OCI-LY3 (cell line): ENCODE results near the gene APOL4.

Source experiments
- H2AFZ ChIP-seq: fragments of 200-600, 300-600 bp; shearing (Covaris generic); 2 replicates; pipeline ENCODE4 v1.6.0; 2014; ENCODE audit warnings: antibody characterized with exemption, low read depth, low read length
- H3K27ac ChIP-seq: fragments of 200-600, 300-600 bp; sonication (generic); 2 replicates; pipeline ENCODE4 v1.5.1; 2014; ENCODE audit warnings: mild to moderate bottlenecking, low read length, moderate library complexity, mixed read lengths
- H3K27me3 ChIP-seq: fragments of 200-600, 300-600 bp; sonication (generic); 2 replicates; pipeline ENCODE4 v1.6.1; 2014; ENCODE audit warnings: low read depth, low read length, mixed read lengths
- H3K36me3 ChIP-seq: fragments of 200-600, 300-600 bp; sonication (generic); replicated peaks from 2 replicates; pipeline ENCODE3; 2014; ENCODE audit warnings: low read depth, low read length, mixed read lengths
- H3K4me1 ChIP-seq: fragments of 300-600, 200-600 bp; sonication (generic); 2 replicates; pipeline ENCODE4 v1.6.1; 2014; ENCODE audit warnings: low read length, mixed read lengths
- H3K4me2 ChIP-seq: fragments of 200-600, 300-600 bp; sonication (generic); 2 replicates; pipeline ENCODE4 v1.6.1; 2014; ENCODE audit warnings: low read length, mixed read lengths
- H3K4me3 ChIP-seq: fragments of 300-600, 200-600 bp; sonication (generic); 2 replicates; pipeline ENCODE4 v1.5.1; 2014; ENCODE audit warnings: antibody characterized with exemption, mild to moderate bottlenecking, low read length, moderate library complexity
- H3K79me2 ChIP-seq: fragments of 300-600, 200-600 bp; shearing (Covaris generic); 2 replicates; pipeline ENCODE4 v1.6.1; 2014; ENCODE audit warnings: mild to moderate bottlenecking, low read length, mixed read lengths
- H3K9ac ChIP-seq: fragments of 300-600, 200-600 bp; shearing (Covaris generic); 2 replicates; pipeline ENCODE4 v1.6.0; 2014; ENCODE audit warnings: mild to moderate bottlenecking, low read length, moderate library complexity
- H3K9me3 ChIP-seq: fragments of 200-600, 300-600 bp; shearing (Covaris generic); 2 replicates; pipeline ENCODE4 v1.6.1; 2014; ENCODE audit warnings: low read length, mixed read lengths; ENCODE audit not compliant: insufficient read depth
- H4K20me1 ChIP-seq: fragments of 200-600, 300-600 bp; sonication (generic); 2 replicates; pipeline ENCODE4 v1.6.1; 2016; ENCODE audit warnings: low read length, mixed read lengths; ENCODE audit not compliant: insufficient read depth
- EZH2phosphoT487 ChIP-seq: fragments of 200-600 bp; shearing (Covaris generic); IDR thresholded peaks from 2 replicates; pipeline ENCODE4 v1.6.1; 2018; ENCODE audit warnings: antibody characterized with exemption, mixed run types, low read depth
- TF ChIP-seq, protein P1 (sequence below): fragments of 200-600, 300-600 bp; sonication (generic); IDR thresholded peaks from 2 replicates; pipeline ENCODE4 v1.5.1; 2014; ENCODE audit warnings: antibody characterized with exemption, low read length, low read depth

Gene APOL4

DNA sequence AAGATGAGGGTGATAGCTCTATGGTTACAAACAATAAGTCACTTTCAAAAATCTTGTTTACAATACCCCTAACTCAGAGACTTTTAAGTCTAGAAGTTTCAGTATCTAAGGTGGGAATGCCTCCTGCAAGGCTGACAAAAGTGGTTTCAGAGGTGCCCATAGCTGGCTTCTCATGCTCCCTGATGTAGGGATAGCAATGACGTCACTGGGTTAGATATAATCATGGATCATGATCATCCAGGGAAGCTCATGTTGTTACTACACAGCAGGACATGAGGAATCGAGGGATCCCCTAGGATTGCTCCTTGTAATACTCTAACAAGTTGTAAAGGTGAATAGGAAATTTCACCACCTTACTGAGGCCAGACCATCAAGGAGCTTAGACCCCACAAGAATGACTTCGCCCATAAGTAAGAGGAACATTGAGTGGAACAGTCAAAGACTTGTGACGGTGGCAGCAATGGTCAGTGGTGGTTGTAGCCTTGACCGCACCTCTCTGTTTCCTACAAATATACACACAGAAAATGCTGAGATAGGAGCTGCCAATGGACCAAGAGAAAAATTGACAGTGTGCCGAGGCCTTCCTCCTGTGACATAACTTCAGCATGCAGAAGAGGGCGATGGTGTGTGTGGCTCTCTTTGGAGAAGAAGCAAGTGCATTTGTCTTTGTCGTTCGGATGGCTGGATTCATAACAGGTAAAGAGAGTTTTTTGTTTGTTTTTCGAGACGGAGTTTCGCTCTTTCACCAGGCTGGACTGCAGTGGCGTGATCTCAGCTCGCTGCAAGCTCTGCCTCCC, 15.6 kb downstream of the APOL4 start:
- Histone ChIP-seq H3K4me1 (no peaks in the 10 kb centered on the region), H3K9ac (no peak overlapping the region), H3K4me2 (no peak overlapping the region), H3K9me3 (no peaks in the 10 kb centered on the region), H3K36me3 (no peaks in the 10 kb centered on the region), H3K79me2 (no peaks in the 10 kb centered on the region), H2AFZ (no peak overlapping the region), H3K4me3 (no peak overlapping the region), H4K20me1 (no peaks in the 10 kb centered on the region), H3K27ac (no peak overlapping the region), H3K27me3 (peaks cover 29% of the 10 kb centered on the region)
- no peak for TF ChIP-seq EZH2phosphoT487
- TF ChIP-seq, protein P1, sequence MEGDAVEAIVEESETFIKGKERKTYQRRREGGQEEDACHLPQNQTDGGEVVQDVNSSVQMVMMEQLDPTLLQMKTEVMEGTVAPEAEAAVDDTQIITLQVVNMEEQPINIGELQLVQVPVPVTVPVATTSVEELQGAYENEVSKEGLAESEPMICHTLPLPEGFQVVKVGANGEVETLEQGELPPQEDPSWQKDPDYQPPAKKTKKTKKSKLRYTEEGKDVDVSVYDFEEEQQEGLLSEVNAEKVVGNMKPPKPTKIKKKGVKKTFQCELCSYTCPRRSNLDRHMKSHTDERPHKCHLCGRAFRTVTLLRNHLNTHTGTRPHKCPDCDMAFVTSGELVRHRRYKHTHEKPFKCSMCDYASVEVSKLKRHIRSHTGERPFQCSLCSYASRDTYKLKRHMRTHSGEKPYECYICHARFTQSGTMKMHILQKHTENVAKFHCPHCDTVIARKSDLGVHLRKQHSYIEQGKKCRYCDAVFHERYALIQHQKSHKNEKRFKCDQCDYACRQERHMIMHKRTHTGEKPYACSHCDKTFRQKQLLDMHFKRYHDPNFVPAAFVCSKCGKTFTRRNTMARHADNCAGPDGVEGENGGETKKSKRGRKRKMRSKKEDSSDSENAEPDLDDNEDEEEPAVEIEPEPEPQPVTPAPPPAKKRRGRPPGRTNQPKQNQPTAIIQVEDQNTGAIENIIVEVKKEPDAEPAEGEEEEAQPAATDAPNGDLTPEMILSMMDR, result no peak

DNA sequence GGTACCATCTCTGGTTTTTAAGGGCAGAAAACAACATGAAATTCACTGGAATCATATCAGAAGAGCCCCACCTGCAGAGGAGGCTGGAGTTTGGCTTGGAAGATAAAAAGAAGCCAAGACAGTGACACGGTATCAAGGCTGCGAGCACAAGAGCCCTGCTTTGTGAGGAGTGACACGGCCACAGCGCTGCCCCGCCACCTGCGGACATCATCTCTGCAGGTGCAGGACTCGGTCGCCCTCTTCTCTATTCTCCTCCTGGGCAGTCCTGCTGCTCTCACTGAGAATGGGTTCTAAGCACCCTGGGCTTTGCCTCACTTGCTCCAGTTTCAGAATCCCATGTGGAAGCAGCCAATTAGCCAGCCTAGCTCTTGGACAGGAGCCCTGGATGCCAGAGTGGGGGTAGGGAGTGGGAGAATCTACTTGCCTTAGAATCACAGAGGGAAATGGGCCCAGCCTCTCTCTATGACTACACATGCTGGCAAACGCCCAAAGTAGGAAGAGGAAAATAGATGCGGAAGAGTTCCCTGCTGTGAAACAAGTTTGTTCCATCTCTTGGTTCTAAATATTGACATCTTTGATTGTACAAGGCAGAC, 17.1 kb downstream of the APOL4 start:
- Histone ChIP-seq H3K4me1 (peaks cover 2% of the 10 kb centered on the region; the same call in 1 of the 2 replicates), H3K36me3 (no peaks in the 10 kb centered on the region), H4K20me1 (no peaks in the 10 kb centered on the region), H2AFZ (no peak overlapping the region), H3K27ac (no peak overlapping the region), H3K9ac (no peak overlapping the region), H3K79me2 (no peaks in the 10 kb centered on the region), H3K9me3 (no peaks in the 10 kb centered on the region), H3K4me2 (no peak overlapping the region), H3K4me3 (no peak overlapping the region), H3K27me3 (peaks cover 25% of the 10 kb centered on the region)
- TF ChIP-seq EZH2phosphoT487, result no peak
- TF ChIP-seq, protein P1, result no peak

DNA sequence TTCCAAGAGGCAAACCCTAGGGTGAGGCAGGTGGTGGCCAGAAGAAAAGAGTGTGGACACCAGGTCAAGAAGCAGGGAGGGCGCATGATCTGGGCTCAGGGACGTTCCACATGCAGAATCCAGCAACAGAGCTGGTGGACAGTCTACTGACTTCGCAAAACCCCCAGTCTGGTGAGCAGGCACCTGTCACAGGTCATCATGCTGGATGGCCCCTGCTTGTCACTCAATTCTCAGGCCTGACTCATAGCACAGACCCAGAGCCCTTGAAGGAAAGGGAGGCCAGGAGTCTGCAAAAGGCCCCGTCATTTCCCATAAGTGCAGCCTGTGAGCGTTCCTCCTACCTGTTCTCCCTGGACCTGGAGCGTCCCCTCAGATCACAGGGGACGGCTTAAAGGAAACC, 18.2 kb downstream of the APOL4 start:
- Histone ChIP-seq H3K4me2 (no peak overlapping the region), H3K4me3 (no peak overlapping the region), H3K4me1 (peaks cover 2% of the 10 kb centered on the region; the same call in 1 of the 2 replicates), H2AFZ (no peak overlapping the region), H3K79me2 (no peaks in the 10 kb centered on the region), H3K27me3 (peaks cover 20% of the 10 kb centered on the region), H3K27ac (no peak overlapping the region), H3K9ac (no peak overlapping the region), H3K36me3 (no peaks in the 10 kb centered on the region), H3K9me3 (no peaks in the 10 kb centered on the region), H4K20me1 (no peaks in the 10 kb centered on the region)
- TF ChIP-seq EZH2phosphoT487, result no peak
- TF ChIP-seq, protein P1, result no peak

DNA sequence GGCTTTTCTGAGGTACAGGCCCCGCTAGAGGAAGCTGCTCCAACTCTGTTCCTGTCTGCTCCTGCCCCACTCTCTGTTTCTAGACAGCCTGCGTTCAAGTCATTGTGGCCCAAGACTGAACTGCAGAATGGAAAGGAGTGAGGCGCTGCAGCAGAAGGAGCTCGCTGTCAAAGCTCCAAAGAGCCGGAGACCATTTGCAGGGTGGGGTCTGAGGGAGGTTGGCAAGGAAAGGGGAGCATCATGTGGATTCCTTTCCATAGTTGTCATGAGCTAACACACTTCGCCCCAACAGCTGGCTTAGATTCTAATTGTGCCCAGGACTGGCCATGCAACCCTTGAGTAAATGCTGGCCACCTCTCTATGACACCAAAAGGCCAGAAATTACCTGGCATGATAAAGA, 18.8 kb downstream of the APOL4 start:
- Histone ChIP-seq H2AFZ (no peak overlapping the region), H3K27ac (no peak overlapping the region), H3K36me3 (no peaks in the 10 kb centered on the region), H3K4me1 (peaks cover 2% of the 10 kb centered on the region; the same call in 1 of the 2 replicates), H3K27me3 (peaks cover 14% of the 10 kb centered on the region), H3K4me3 (no peak overlapping the region), H3K4me2 (no peak overlapping the region), H3K9me3 (no peaks in the 10 kb centered on the region), H3K9ac (no peak overlapping the region), H3K79me2 (no peaks in the 10 kb centered on the region), H4K20me1 (no peaks in the 10 kb centered on the region)
- no peak for TF ChIP-seq EZH2phosphoT487
- TF ChIP-seq, protein P1, result no peak
